A549 (cell line): ENCODE data around the gene CC2D2A. TPM values are rescaled to one million over a fixed set of nuclear protein-coding genes. Genes with fewer than 3 reads are reported as not detected.
"Not testable (repeated sequence)": the region's sequence is repeated elsewhere in the genome, so short reads cannot be mapped to it uniquely, and the experiment has no call there.

ENCODE experiments used
- ATAC-seq, 2 experiments: fragments of 200-7000 bp in 1 of 2; fragments of >200 bp in 1 of 2; cut with Nextera tagmentation in 1 of 2; cut with Tn5 transposase in 1 of 2; 3 replicates each; pipeline versions ENCODE4 v1.8.0 to v1.9.1; 2018 to 2020; ENCODE audit warnings: mild to moderate bottlenecking in 1 of 2, moderate library complexity in 1 of 2
- CTCF ChIA-PET: fragments of 300-600 bp; sonication (Branson Sonifier 250); formaldehyde crosslinking; extraction: SDS; loops from one replicate; lab custom pipeline; 2021; ENCODE audit warnings: antibody characterized with exemption, inconsistent platforms; lab: Yijun Ruan, JAX
- POLR2A ChIA-PET: fragments of 350-600 bp; formaldehyde crosslinking; extraction: SDS; loops from one replicate; lab custom pipeline; 2021; ENCODE audit warnings: antibody characterized with exemption, inconsistent platforms; lab: Yijun Ruan, JAX
- DNase-seq, 2 experiments: peaks; one replicate each; pipeline versions ENCODE4 v3.0.0 to v3.0.0-alpha.2; 2011 to 2016; ENCODE audit warnings: low read depth in 1 of 2, low spot score in 1 of 2
- FAIRE-seq: peaks from 2 replicates; lab custom pipeline; 2011; peaks lifted over from hg19 to GRCh38; lab: Jason Lieb, UNC
- H3K27ac ChIP-seq, 2 experiments: fragments of >200 bp; sonication (Bioruptor Twin); formaldehyde crosslinking; 3 replicates each; pipeline ENCODE4 v1.5.1; 2016 to 2017
- H3K4me1 ChIP-seq: fragments of >200 bp; sonication (Bioruptor Twin); formaldehyde crosslinking; 3 replicates; pipeline ENCODE4 v1.6.1; 2016
- H3K4me2 ChIP-seq: fragments of >200 bp; sonication (Bioruptor Twin); formaldehyde crosslinking; 3 replicates; pipeline ENCODE4 v1.6.1; 2016
- H3K4me3 ChIP-seq: fragments of >200 bp; sonication (Bioruptor Twin); formaldehyde crosslinking; 3 replicates; pipeline ENCODE4 v1.5.1; 2016
- H3K9me3 ChIP-seq: fragments of >200 bp; sonication (Bioruptor Twin); formaldehyde crosslinking; 3 replicates; pipeline ENCODE4 v1.6.1; 2016
- BCL3 ChIP-seq: fragments of >200 bp; sonication (Bioruptor Twin); formaldehyde crosslinking; IDR thresholded peaks from 3 replicates; pipeline ENCODE4 v1.6.1; 2016
- CBX2 ChIP-seq: fragments of 200-600 bp; sonication (generic); IDR thresholded peaks from 2 replicates; pipeline ENCODE4 v1.6.1; 2016; ENCODE audit warnings: low read depth, mild to moderate bottlenecking, borderline replicate concordance
- EHMT2 ChIP-seq: fragments of 200-600 bp; sonication (generic); IDR thresholded peaks from 2 replicates; pipeline ENCODE4 v1.6.1; 2016; ENCODE audit warnings: antibody characterized with exemption, low read depth, mild to moderate bottlenecking, moderate library complexity
- FOXS1 ChIP-seq: fragments of 250-450 bp; sonication (Bioruptor Pico); IDR thresholded peaks from 2 replicates; pipeline ENCODE4 v1.5.0; 2020; ENCODE audit warnings: mild to moderate bottlenecking, moderate library complexity
- GATA3 ChIP-seq: IDR thresholded peaks from 2 replicates; pipeline ENCODE4 v1.6.1; 2012; ENCODE audit warnings: borderline replicate concordance
- HEYL ChIP-seq: fragments of 250-450 bp; sonication (Bioruptor Pico); IDR thresholded peaks from 2 replicates; pipeline ENCODE4 v1.8.0; 2021; ENCODE audit warnings: mild to moderate bottlenecking, moderate library complexity
- PHF8 ChIP-seq: fragments of 200-600 bp; sonication (generic); IDR thresholded peaks from 2 replicates; pipeline ENCODE4 v1.6.1; 2016; ENCODE audit warnings: low read depth, mild to moderate bottlenecking, antibody characterized with exemption, moderate library complexity, borderline replicate concordance
- POLR2AphosphoS2 ChIP-seq: conservative IDR thresholded peaks from 2 replicates; pipeline ENCODE4 v1.6.1; 2012; ENCODE audit warnings: low read length, improper control_type of control experiment, inconsistent platforms
- RAD21 ChIP-seq, 2 experiments: fragments of >200 bp in 1 of 2; sonication (Bioruptor Twin) in 1 of 2; formaldehyde crosslinking in 1 of 2; IDR thresholded peaks in 1 of 2; conservative IDR thresholded peaks in 1 of 2; 2 replicates in 1 of 2; 3 replicates in 1 of 2; pipeline ENCODE4 v1.6.1; 2012 to 2018; ENCODE audit warnings: inconsistent platforms in 1 of 2
- RARB ChIP-seq: fragments of 250-450 bp; sonication (Bioruptor Pico); IDR thresholded peaks from 2 replicates; pipeline ENCODE4 v1.8.0; 2021; ENCODE audit warnings: mild to moderate bottlenecking, moderate library complexity
- RNF2 ChIP-seq: fragments of 200-600 bp; sonication (generic); IDR thresholded peaks from 2 replicates; pipeline ENCODE4 v1.6.1; 2016; ENCODE audit warnings: low read depth, mild to moderate bottlenecking, antibody characterized with exemption, moderate library complexity, borderline replicate concordance
- WGBS: methylation state at CpG from one replicate; pipeline ENCODE4 v1.1.6; 2017; ENCODE audit errors: missing lambda C conversion rate; 5-methylcytosine and 5-hydroxymethylcytosine counted together
- polyA plus RNA-seq, 4 experiments: library from polyadenylated mRNA; depleted of rRNA in 3 of 4; stranded (reverse); fragments of >200 nt; fragmentation: RNase III in 1 of 4; extraction: RNeasy Plus Mini Kit Qiagen cat#74134 plus additional on column Dnase treatment in 1 of 4; gene quantifications; 2 replicates in 3 of 4; 3 replicates in 1 of 4; pipeline ENCODE4 v1.2.3, GENCODE V29; 2011 to 2017
- TF ChIP-seq, protein P1 (sequence below): fragments of 200-600 bp; sonication (generic); IDR thresholded peaks from 2 replicates; pipeline ENCODE4 v1.6.1; 2016; ENCODE audit warnings: antibody characterized with exemption, mild to moderate bottlenecking, moderate library complexity
- TF ChIP-seq, protein P2 (sequence below): fragments of 250-450 bp; sonication (Bioruptor Pico); IDR thresholded peaks from 2 replicates; pipeline ENCODE4 v1.5.0; 2020; ENCODE audit warnings: low read depth, mild to moderate bottlenecking, moderate library complexity
- TF ChIP-seq, protein P3 (sequence below): fragments of >200 bp; sonication (Bioruptor Twin); formaldehyde crosslinking; IDR thresholded peaks from 3 replicates; pipeline ENCODE4 v1.5.1; 2016

The CC2D2A gene
- polyA plus RNA-seq, 2 of the 4 experiments (the other 2 are of a cell fraction), result 10.7 to 18.8 TPM

- TF ChIP-seq, protein P1, sequence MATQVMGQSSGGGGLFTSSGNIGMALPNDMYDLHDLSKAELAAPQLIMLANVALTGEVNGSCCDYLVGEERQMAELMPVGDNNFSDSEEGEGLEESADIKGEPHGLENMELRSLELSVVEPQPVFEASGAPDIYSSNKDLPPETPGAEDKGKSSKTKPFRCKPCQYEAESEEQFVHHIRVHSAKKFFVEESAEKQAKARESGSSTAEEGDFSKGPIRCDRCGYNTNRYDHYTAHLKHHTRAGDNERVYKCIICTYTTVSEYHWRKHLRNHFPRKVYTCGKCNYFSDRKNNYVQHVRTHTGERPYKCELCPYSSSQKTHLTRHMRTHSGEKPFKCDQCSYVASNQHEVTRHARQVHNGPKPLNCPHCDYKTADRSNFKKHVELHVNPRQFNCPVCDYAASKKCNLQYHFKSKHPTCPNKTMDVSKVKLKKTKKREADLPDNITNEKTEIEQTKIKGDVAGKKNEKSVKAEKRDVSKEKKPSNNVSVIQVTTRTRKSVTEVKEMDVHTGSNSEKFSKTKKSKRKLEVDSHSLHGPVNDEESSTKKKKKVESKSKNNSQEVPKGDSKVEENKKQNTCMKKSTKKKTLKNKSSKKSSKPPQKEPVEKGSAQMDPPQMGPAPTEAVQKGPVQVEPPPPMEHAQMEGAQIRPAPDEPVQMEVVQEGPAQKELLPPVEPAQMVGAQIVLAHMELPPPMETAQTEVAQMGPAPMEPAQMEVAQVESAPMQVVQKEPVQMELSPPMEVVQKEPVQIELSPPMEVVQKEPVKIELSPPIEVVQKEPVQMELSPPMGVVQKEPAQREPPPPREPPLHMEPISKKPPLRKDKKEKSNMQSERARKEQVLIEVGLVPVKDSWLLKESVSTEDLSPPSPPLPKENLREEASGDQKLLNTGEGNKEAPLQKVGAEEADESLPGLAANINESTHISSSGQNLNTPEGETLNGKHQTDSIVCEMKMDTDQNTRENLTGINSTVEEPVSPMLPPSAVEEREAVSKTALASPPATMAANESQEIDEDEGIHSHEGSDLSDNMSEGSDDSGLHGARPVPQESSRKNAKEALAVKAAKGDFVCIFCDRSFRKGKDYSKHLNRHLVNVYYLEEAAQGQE, result no peak
- TF ChIP-seq POLR2AphosphoS2 (no peak), RAD21 (conservative IDR thresholded peaks at IDR 0.05 in 1 of 2, IDR thresholded peaks at IDR 0.05 in 1 of 2) (no peak)
Observed at GRCh38 chr4:15516494-15516893, 46.8 kb downstream of the CC2D2A start (continued).

- FAIRE-seq, H3K27ac ChIP-seq, DNase-seq, POLR2A ChIA-PET, ATAC-seq, H3K4me1 ChIP-seq, H3K4me2 ChIP-seq, H3K4me3 ChIP-seq, H3K9me3 ChIP-seq, CTCF ChIA-PET: not testable (repeated sequence)
- 83% methylated on average over 4 of the region's 4 CpGs for WGBS
Observed at GRCh38 chr4:15517681-15518080, 48.0 kb downstream of the CC2D2A start.

- WGBS, result 95% methylated on average over 4 of the region's 4 CpGs
- no peak for DNase-seq
- peaks cover 4% of the 10 kb centered on the region; the same call in 1 of the 3 replicates for H3K4me1 ChIP-seq
- H3K9me3 ChIP-seq, result no peaks in the 10 kb centered on the region
- H3K27ac ChIP-seq, result no peak overlapping the region; a peak in 1 of 6 replicates
- FAIRE-seq, result no peak
- ChIA-PET CTCF (no interaction called here), POLR2A (no interaction called here)
- H3K4me2 ChIP-seq, result no peak overlapping the region
- ATAC-seq, result no peak
- no peak for TF ChIP-seq HEYL (CRISPR knock-in tag)
- H3K4me3 ChIP-seq, result no peak overlapping the region
Observed at GRCh38 chr4:15521442-15522039, 51.9 kb downstream of the CC2D2A start.

GRCh38 chr4:15525080-15525479, 55.4 kb downstream of the CC2D2A start:
- Histone ChIP-seq H3K4me1 (peaks cover 4% of the 10 kb centered on the region; the same call in 1 of the 3 replicates), H3K4me3 (no peak overlapping the region), H3K4me2 (no peak overlapping the region)
- WGBS, result 56% methylated on average over 2 of the region's 2 CpGs
- FAIRE-seq, result no peak
- CTCF ChIA-PET, result interaction anchor here (0.7 kb wide), 1 partner anchor 1291 kb away, joined by 3 read pairs; no protein-coding TSS in a partner anchor
- TF ChIP-seq EHMT2 (no peak), RARB (no peak), FOXS1 (CRISPR knock-in tag) (no peak), RNF2 (no peak), BCL3 (no peak), PHF8 (no peak), CBX2 (no peak), GATA3 (no peak)
- TF ChIP-seq, protein P2, sequence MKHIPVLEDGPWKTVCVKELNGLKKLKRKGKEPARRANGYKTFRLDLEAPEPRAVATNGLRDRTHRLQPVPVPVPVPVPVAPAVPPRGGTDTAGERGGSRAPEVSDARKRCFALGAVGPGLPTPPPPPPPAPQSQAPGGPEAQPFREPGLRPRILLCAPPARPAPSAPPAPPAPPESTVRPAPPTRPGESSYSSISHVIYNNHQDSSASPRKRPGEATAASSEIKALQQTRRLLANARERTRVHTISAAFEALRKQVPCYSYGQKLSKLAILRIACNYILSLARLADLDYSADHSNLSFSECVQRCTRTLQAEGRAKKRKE (CRISPR knock-in tag), result no peak
- TF ChIP-seq, protein P3, sequence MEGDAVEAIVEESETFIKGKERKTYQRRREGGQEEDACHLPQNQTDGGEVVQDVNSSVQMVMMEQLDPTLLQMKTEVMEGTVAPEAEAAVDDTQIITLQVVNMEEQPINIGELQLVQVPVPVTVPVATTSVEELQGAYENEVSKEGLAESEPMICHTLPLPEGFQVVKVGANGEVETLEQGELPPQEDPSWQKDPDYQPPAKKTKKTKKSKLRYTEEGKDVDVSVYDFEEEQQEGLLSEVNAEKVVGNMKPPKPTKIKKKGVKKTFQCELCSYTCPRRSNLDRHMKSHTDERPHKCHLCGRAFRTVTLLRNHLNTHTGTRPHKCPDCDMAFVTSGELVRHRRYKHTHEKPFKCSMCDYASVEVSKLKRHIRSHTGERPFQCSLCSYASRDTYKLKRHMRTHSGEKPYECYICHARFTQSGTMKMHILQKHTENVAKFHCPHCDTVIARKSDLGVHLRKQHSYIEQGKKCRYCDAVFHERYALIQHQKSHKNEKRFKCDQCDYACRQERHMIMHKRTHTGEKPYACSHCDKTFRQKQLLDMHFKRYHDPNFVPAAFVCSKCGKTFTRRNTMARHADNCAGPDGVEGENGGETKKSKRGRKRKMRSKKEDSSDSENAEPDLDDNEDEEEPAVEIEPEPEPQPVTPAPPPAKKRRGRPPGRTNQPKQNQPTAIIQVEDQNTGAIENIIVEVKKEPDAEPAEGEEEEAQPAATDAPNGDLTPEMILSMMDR, result no peak
- TF ChIP-seq, all 56 proteins: peak for 0
- POLR2A ChIA-PET, result no interaction called here
- H3K9me3 ChIP-seq, result no peaks in the 10 kb centered on the region
- no peak for ATAC-seq
- peak in 1 of 2 experiments; percentile 9 for DNase-seq
- no peak overlapping the region for H3K27ac ChIP-seq
